SIG-M5 treated with dmso at 0.1 percent for 504 hours (cell line): Measurements from ENCODE around the gene CORIN.

Experiments
- DNase-seq: peaks from one replicate; lab custom pipeline; 2025; ENCODE audit not compliant: unreplicated experiment; lab: John Stamatoyannopoulos, UW

CORIN gene

DNA sequence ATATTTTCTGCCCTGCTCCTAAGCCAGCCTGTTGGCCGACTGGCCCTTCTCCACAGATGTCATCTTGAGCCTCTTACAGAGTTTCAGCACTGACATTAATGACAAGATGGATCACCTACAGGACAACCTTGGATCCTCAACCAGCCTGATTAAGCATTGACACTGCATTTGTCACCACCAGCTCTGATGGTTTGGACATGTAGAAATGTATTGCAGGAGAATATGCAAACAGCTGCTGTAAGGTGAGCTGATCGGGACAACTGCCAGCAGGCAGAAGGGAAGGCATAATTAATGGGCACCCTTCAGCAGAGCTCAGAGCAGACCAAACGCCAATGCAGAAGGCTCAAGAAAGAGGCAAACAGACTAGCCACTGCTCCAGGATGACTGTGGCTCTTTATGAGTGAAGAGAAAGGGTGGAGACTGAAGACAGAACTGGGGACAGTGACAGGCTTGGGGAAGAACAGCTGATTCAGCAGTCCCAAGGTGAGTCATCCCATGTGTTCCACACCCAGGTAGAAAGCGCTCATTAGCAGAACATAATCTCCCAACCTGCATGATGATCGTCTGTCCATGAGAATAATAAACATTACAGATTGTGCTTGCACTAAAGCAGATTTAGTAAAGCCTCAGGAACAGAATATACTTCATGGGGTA, 6.7 kb downstream of the CORIN start:
- DNase-seq, result no peak

- DNase-seq, result no peak
These were observed 7.4 kb downstream of the CORIN start for GRCh38 chr4:47830265-47831025.

DNA sequence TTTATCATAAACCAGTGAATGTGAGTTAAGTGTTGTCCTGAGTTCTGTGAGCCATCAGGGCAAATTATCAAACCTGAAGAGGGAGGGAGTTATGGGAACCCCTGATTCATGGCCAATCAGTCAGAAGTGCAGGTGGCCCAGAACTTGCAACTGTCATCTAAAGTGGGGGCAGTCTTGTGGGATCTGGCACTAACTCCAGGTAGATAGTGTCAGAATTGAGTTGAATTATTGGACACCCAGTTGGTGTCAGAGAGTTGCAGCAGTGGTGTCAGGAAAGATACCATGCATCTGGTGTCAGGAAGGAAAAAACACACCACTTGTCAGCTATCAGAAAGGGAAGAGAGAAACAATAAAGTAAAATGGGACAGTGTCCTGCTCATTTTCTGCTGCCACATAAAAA, 8.4 kb downstream of the CORIN start:
- no peak for DNase-seq

DNA sequence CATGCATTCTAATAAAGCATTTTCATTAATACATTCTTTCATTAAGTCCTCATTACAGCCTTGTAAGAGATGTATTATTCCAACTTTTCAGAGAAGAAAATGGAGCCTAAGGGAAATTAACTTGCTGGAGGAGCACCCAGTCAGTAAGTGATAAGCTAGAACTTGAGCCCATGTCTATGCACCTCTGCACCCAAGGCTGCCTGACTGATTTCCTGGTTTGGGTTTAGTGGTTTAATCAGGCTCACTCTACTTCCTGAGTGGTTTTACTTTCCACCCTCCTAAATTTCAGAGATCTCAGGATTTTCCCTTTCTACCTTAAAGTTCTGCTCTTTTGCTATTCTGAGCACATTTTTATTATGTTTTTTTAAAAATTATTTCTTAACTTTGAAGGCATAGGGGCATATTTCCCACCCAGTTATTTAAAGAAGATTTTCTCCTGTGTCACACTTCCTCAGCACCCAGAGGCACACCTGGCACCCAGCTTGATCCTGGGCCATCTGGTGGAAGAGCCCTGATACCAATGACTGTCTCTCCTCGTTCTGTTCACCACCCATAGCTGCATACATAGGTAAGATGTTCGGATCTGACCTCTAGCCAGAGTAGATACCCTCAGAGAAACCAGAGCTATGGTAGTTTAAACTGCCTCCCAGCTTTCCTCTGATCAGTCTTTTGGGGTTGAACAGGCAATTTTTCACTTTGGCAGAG, 10.4 kb downstream of the CORIN start:
- DNase-seq, result no peak

DNA sequence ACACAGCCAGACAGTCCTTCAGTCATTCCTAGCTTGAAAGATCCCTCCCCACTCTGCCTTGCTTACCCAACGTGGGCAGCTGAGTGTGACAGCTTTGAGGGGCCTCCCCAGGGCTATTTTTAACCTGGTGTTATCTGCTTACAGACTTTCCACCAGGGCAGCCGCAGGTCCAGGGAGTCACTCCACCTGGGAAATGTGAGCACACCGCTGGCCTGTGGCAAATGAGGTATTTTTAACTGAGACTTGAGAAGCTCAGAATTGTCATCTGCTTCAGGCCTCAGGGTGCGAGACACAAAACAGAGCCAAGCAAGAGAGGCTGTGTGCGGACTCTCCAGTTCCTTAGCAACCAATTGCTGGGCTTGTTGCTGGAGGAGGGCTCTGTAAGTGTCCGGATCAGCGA, 13.0 kb downstream of the CORIN start:
- no peak for DNase-seq

DNA sequence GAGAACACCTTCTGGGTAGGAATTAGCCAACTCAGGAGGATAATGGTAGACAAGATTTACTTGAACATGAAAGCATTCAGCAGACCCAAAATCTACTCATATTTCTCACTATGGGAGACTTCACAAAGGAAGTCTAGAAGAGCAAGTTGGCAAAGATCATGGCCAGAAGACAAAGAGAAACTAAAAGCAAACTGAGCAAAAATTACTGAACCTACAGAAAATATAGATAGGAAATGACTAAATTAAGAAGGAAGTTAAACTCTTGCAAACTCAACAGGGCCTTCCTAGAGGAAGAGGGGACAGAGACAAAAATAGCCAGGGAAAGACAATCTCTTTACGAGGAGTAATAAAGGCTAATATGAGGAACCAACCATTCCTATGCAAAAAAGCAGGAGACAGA, 18.7 kb downstream of the CORIN start:
- DNase-seq, result no peak

- no peak for DNase-seq
These were observed 20.6 kb downstream of the CORIN start for GRCh38 chr4:47817275-47817674.

DNA sequence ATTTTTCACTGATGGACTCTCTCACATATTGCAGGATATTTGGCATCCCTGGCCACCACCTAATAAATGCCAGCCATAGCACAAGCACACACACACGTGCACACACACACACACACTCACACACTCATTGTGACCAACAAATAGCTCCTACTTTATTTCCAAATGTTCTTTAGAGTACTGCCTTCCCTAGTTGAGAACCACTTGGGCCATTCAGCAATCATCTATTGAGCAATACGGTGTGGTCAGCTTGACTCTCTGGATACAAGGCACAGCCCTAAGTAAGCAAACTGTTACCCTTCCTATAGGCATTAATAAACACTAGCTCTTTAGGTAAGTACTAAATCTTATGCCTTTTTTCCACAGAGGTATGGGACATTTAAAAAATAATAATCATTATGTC, 21.1 kb downstream of the CORIN start:
- no peak for DNase-seq

DNA sequence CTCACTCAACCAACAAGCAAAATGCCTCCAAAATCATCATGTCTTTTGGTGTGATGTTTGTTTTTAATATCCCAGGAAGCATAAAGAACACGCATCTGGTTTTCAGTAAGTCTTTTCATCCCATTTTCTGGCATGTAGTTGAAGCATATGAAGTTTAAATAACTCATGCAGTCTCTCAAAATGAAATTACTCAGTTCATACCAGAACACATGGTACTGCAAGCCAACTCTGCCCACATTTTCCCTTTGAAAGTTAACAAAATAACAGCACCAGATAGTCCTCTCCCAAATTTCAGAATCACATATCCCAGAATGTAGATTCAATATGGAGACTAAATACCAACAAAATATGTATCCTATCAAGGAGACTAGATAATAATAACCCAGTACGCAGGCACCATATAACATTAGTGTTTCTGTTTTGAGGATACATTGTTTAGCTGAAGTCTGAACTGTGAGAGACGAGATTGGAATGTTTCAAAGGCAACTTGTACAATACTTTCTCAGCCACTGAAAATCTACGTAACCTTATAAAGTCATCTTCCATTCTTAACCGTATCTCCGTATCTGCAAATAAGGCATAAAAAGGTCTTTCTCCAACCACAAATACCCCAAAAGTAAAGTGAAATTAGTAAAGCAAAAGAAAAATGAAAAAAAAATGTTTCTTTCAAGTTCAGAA, 23.1 kb downstream of the CORIN start:
- DNase-seq, result no peak

DNA sequence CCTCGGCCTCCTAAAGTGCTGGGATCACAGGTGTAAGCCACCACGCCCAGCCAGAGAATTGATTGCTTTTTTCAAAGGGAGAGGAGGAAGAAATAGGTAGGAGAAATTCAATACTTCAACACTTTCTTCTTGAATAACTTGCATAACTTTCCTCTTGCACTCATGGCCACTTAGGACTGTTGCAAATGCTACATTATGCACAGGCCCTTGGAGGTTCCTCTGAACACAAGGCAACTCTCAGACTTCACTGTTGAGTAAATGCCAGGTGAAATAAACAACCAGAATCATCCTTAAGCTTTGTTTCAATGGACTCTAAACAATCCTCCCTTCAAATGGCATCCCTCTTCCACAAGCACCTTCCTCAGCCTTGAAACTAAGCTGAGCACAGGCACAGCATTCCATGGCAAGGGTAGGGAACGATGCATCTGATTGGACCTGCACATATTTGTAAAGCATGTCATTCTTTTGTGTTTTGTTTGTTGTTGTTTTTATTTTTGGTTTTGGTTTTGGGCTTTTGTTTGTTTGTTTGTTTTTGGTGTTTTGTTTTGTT, 28.1 kb downstream of the CORIN start:
- no peak for DNase-seq

DNA sequence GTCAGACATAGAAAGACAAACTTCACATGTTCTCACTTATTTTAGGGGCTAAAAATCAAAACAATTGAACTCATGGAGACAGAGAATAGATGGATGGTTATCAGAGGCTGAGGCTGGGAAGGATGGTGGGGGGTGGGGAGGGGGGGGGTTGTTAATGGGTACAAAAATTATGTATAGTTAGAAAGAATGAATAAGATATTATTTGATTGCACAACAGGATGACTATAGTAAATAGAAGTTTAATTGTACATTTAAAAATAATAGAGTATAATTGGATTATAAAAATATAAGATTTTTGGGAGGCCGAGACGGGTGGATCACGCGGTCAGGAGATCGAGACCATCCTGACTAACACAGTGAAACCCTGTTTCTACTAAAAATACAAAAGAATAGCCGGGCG, 33.3 kb downstream of the CORIN start:
- DNase-seq, result no peak

GRCh38 chr4:47801481-47802002, 36.3 kb downstream of the CORIN start:
- no peak for DNase-seq

DNA sequence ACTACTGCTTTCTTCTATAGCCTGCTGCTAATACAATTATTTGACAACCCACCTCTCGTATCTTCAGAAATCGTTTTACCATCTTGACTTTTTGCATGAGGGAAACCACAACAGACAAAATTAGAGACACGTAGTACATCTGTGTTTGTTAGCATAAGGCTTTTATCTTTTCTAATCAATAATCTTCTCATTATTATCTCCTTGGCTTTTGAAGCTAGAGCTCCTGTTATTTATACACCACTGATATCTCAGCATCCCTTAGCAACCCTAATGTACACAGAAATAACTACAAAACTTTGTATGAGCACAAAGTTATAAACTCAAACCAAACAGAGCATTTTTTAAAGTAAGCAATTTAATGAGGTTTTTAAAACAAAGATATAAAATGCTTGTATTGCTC, 39.7 kb downstream of the CORIN start:
- no peak for DNase-seq

GRCh38 chr4:47791965-47792364, 45.9 kb downstream of the CORIN start:
- peak; percentile 31 for DNase-seq

GRCh38 chr4:47790105-47790504, 47.8 kb downstream of the CORIN start:
- DNase-seq, result no peak

DNA sequence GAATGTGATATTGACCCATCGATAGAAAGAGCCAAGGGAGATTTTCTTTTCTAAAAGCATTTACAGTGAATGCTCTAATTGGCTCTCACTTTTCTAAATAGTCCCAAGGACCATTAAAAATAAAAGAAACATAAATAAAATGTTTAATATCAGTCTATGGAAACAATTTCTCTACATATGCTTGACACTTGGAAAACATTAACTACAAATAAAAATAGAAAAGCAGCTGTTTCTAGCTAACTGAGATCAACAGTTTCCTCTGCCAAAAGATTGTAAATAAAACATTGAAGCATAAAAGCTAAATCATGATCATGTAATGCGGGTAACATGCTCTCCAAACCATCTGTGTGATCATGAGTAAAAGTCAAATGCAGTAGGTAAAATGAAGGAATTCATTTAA, 49.7 kb downstream of the CORIN start:
- no peak for DNase-seq

- no peak for DNase-seq
These were observed 50.9 kb downstream of the CORIN start for GRCh38 chr4:47786958-47787370.

GRCh38 chr4:47785153-47785552, 52.7 kb downstream of the CORIN start:
- DNase-seq, result no peak

- DNase-seq, result no peak
These were observed 53.6 kb downstream of the CORIN start for GRCh38 chr4:47784222-47784621.

GRCh38 chr4:47776353-47776752, 61.5 kb downstream of the CORIN start:
- DNase-seq, result no peak

DNA sequence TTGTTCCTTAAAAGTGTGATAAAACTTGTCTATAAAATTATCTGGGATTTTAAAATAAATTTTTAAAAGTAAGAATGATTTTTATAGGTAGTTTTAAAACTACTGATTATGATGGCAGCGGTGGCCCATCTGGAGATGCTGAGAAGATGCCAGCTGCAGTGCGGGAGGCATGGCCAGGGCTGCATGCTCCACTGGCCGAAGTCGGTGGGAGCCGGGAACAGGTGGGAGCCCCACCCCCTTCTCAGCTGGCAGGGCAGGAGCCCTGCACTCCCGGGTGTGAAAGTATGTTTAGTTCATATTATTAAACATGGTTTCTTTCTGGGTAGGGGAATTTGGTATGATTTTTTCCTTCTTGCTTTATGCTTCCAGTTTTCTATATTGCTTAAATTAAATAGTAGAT, 63.8 kb downstream of the CORIN start:
- DNase-seq, result no peak
